IgD-negative memory B cell (primary cell): ENCODE results near the gene PIP4K2B. TPM values are rescaled to one million over a fixed set of nuclear protein-coding genes. Genes with fewer than 3 reads are reported as not detected.
"Not testable (repeated sequence)": the region's sequence is repeated elsewhere in the genome, so short reads cannot be mapped to it uniquely, and the experiment has no call there.

Experiments used
- H3K27ac Mint-ChIP-seq, 3 donors: one replicate each; pipeline ENCODE4 v1.8.0; 2020 to 2022; ENCODE audit warnings: mild to moderate bottlenecking in 3 of 3, mixed read lengths in 3 of 3, moderate library complexity in 1 of 3
- H3K27me3 Mint-ChIP-seq: one replicate; pipeline ENCODE4 v1.8.0; 2021; ENCODE audit warnings: mixed read lengths
- H3K36me3 Mint-ChIP-seq: one replicate; pipeline ENCODE4 v1.8.0; 2020; ENCODE audit warnings: mild to moderate bottlenecking, mixed read lengths
- H3K4me1 Mint-ChIP-seq, 3 donors: one replicate each; pipeline ENCODE4 v1.8.0; 2020 to 2022; ENCODE audit warnings: mixed read lengths in 3 of 3, mild to moderate bottlenecking in 1 of 3
- H3K4me3 Mint-ChIP-seq, 4 donors: one replicate each; pipeline ENCODE4 v1.8.0; 2020 to 2022; ENCODE audit warnings: mild to moderate bottlenecking in 4 of 4, mixed read lengths in 4 of 4, moderate library complexity in 3 of 4
- H3K9me3 Mint-ChIP-seq, 3 donors: one replicate each; pipeline ENCODE4 v1.8.0; 2020 to 2021; ENCODE audit warnings: mixed read lengths in 3 of 3, mild to moderate bottlenecking in 1 of 3
- polyA plus RNA-seq: library from polyadenylated mRNA; unstranded; fragments of 300-500 nt; fragmentation: Illumina TruSeq; gene quantifications from one replicate; pipeline ENCODE4 v1.2.3, GENCODE V29; 2021

Gene PIP4K2B
- polyA plus RNA-seq, 1 donor from 2014 or later, result 11.5 TPM

GRCh38 chr17:38731526-38732294 lies 67.6 kb downstream of the PIP4K2B start:
- peaks cover 1% of the 10 kb centered on the region for H3K27me3 Mint-ChIP-seq
- peaks cover 17 to 40% (median 27%) of the 10 kb centered on the region in 3 donors for H3K4me1 Mint-ChIP-seq
- H3K27ac Mint-ChIP-seq, result peak overlapping the region; percentile 78 to 83 (median 82)
- peaks cover 2% of the 10 kb centered on the region for H3K36me3 Mint-ChIP-seq
- H3K9me3 Mint-ChIP-seq, result no peaks in the 10 kb centered on the region
- H3K4me3 Mint-ChIP-seq, result peak overlapping the region; percentile 22 to 82 (median 62)

- Mint-ChIP-seq H3K4me3 (peak overlapping the region; percentile 82 to 96 (median 90)), H3K36me3 (peaks cover 2% of the 10 kb centered on the region), H3K9me3 (no peaks in the 10 kb centered on the region), H3K27ac (peak overlapping the region in 2 of 3 donors; percentile 82 to 91), H3K4me1 (peaks cover 17 to 42% (median 27%) of the 10 kb centered on the region in 3 donors), H3K27me3 (peaks cover 1% of the 10 kb centered on the region)
Observed at GRCh38 chr17:38730526-38731379, 68.6 kb downstream of the PIP4K2B start.

- no peaks in the 10 kb centered on the region for H3K9me3 Mint-ChIP-seq
- peak within 1 kb of the TSS; percentile 71 to 91 (median 82) for H3K27ac Mint-ChIP-seq
- H3K4me3 Mint-ChIP-seq, result peak within 1 kb of the TSS; percentile 82 to 96 (median 90)
- no peaks in the 10 kb centered on the region for H3K27me3 Mint-ChIP-seq
- H3K36me3 Mint-ChIP-seq, result peaks cover 2% of the 10 kb centered on the region
- peaks cover 17 to 44% (median 30%) of the 10 kb centered on the region in 3 donors for H3K4me1 Mint-ChIP-seq
Observed at GRCh38 chr17:38729886-38730525, 69.3 kb downstream of the PIP4K2B start, which contains the start of gene CISD3. TSS of gene CISD3 (plus strand) at chr17:38730341. CDS start at chr17:38730359, 18 bp downstream.

GRCh38 chr17:38729368-38729885 lies 69.9 kb downstream of the PIP4K2B start:
- Mint-ChIP-seq H3K27me3 (no peaks in the 10 kb centered on the region), H3K36me3 (peaks cover under 1% of the 10 kb centered on the region), H3K4me3 (peak overlapping the region; percentile 64 to 89 (median 76)), H3K27ac (peak overlapping the region in 2 of 3 donors; percentile 71 to 81), H3K4me1 (peaks cover 17 to 42% (median 27%) of the 10 kb centered on the region in 3 donors), H3K9me3 (no peaks in the 10 kb centered on the region)

GRCh38 chr17:38728290-38728831 lies 71.0 kb downstream of the PIP4K2B start:
- Mint-ChIP-seq H3K4me3 (peak overlapping the region; percentile 64 to 94 (median 74)), H3K4me1 (peaks cover 17 to 40% (median 27%) of the 10 kb centered on the region in 3 donors), H3K27ac (peak overlapping the region; percentile 71 to 96 (median 81)), H3K27me3 (no peaks in the 10 kb centered on the region), H3K9me3 (no peaks in the 10 kb centered on the region), H3K36me3 (peaks cover 2% of the 10 kb centered on the region)

- no peaks in the 10 kb centered on the region for H3K9me3 Mint-ChIP-seq
Observed at GRCh38 chr17:38727736-38728135, 71.6 kb downstream of the PIP4K2B start.

GRCh38 chr17:38726145-38726544 lies 73.2 kb downstream of the PIP4K2B start:
- not testable (repeated sequence) for H3K27me3 Mint-ChIP-seq, H3K9me3 Mint-ChIP-seq, H3K36me3 Mint-ChIP-seq
- peak overlapping the region in 2 of 4 donors; percentile 27 to 73 for H3K4me3 Mint-ChIP-seq
- H3K27ac Mint-ChIP-seq, result peak overlapping the region in 2 of 3 donors; percentile 8 to 39
- peaks cover 20 to 33% (median 31%) of the 10 kb centered on the region in 3 donors for H3K4me1 Mint-ChIP-seq

More at GRCh38 chr17:38727736-38728135, 71.6 kb downstream of the PIP4K2B start:
- H3K4me1 Mint-ChIP-seq, result peaks cover 17 to 39% (median 31%) of the 10 kb centered on the region in 3 donors
- H3K4me3 Mint-ChIP-seq, result peak overlapping the region; percentile 64 to 94 (median 74)
- peak overlapping the region; percentile 71 to 96 (median 81) for H3K27ac Mint-ChIP-seq
- H3K36me3 Mint-ChIP-seq, result peaks cover 2% of the 10 kb centered on the region
- H3K27me3 Mint-ChIP-seq, result no peaks in the 10 kb centered on the region

GRCh38 chr17:38725066-38725465 lies 74.3 kb downstream of the PIP4K2B start:
- Mint-ChIP-seq H3K36me3 (peaks cover 2% of the 10 kb centered on the region), H3K9me3 (no peaks in the 10 kb centered on the region), H3K4me1 (peaks cover 20 to 29% (median 26%) of the 10 kb centered on the region in 3 donors), H3K4me3 (no peak overlapping the region), H3K27me3 (no peaks in the 10 kb centered on the region), H3K27ac (peak overlapping the region in 2 of 3 donors; percentile 13 to 48)

GRCh38 chr17:38724337-38724988 lies 74.9 kb downstream of the PIP4K2B start:
- H3K27me3 Mint-ChIP-seq, result no peaks in the 10 kb centered on the region
- H3K36me3 Mint-ChIP-seq, result peaks cover 2% of the 10 kb centered on the region
- no peaks in the 10 kb centered on the region for H3K9me3 Mint-ChIP-seq
- H3K4me1 Mint-ChIP-seq, result peaks cover 20 to 28% (median 25%) of the 10 kb centered on the region in 3 donors
- peak overlapping the region in 1 of 3 donors; percentile 48 for H3K27ac Mint-ChIP-seq
- H3K4me3 Mint-ChIP-seq, result no peak overlapping the region

GRCh38 chr17:38721802-38722201 lies 77.6 kb downstream of the PIP4K2B start:
- peaks cover 2% of the 10 kb centered on the region for H3K36me3 Mint-ChIP-seq
- H3K4me1 Mint-ChIP-seq, result peaks cover 5 to 14% (median 8%) of the 10 kb centered on the region in 3 donors
- no peak overlapping the region for H3K27ac Mint-ChIP-seq
- H3K4me3 Mint-ChIP-seq, result no peak overlapping the region
- no peaks in the 10 kb centered on the region for H3K9me3 Mint-ChIP-seq
- H3K27me3 Mint-ChIP-seq, result no peaks in the 10 kb centered on the region

- H3K4me1 Mint-ChIP-seq, result peaks cover 3 to 14% (median 8%) of the 10 kb centered on the region in 3 donors
- no peaks in the 10 kb centered on the region for H3K27me3 Mint-ChIP-seq
- H3K27ac Mint-ChIP-seq, result peak overlapping the region in 1 of 3 donors; percentile 79
- H3K4me3 Mint-ChIP-seq, result peak overlapping the region in 1 of 4 donors; percentile 15
- no peaks in the 10 kb centered on the region for H3K9me3 Mint-ChIP-seq
- H3K36me3 Mint-ChIP-seq, result peaks cover 2% of the 10 kb centered on the region
Observed at GRCh38 chr17:38720941-38721340, 78.4 kb downstream of the PIP4K2B start.

GRCh38 chr17:38719943-38720641 lies 79.3 kb downstream of the PIP4K2B start:
- H3K4me1 Mint-ChIP-seq, result peaks cover 3 to 14% (median 4%) of the 10 kb centered on the region in 3 donors
- peaks cover 2% of the 10 kb centered on the region for H3K36me3 Mint-ChIP-seq
- no peaks in the 10 kb centered on the region for H3K9me3 Mint-ChIP-seq
- H3K4me3 Mint-ChIP-seq, result no peak overlapping the region
- no peaks in the 10 kb centered on the region for H3K27me3 Mint-ChIP-seq
- no peak overlapping the region for H3K27ac Mint-ChIP-seq

GRCh38 chr17:38719289-38719942 lies 79.9 kb downstream of the PIP4K2B start:
- H3K9me3 Mint-ChIP-seq, result no peaks in the 10 kb centered on the region
- H3K27me3 Mint-ChIP-seq, result no peaks in the 10 kb centered on the region
- H3K4me1 Mint-ChIP-seq, result peaks cover 5 to 14% (median 9%) of the 10 kb centered on the region in 3 donors
- peaks cover 4% of the 10 kb centered on the region for H3K36me3 Mint-ChIP-seq
- H3K27ac Mint-ChIP-seq, result peak overlapping the region in 1 of 3 donors; percentile 56
- no peak overlapping the region for H3K4me3 Mint-ChIP-seq
